WTC11 (cell line): Measurements from ENCODE around the gene CPXM2.

Experiments
- CTCF ChIP-seq: fragments of 200-600 bp; IDR thresholded peaks from 2 replicates; pipeline ENCODE4 v1.8.0; 2022; ENCODE audit warnings: antibody characterized with exemption
- FOXK1 ChIP-seq: sonication (generic); formaldehyde crosslinking; IDR thresholded peaks from 2 replicates; pipeline ENCODE4 v1.8.0; 2022; ENCODE audit warnings: mild to moderate bottlenecking, moderate library complexity, missing genetic modification reagents
- MAX ChIP-seq: sonication (generic); formaldehyde crosslinking; IDR thresholded peaks from 2 replicates; pipeline ENCODE4 v1.8.0; 2022; ENCODE audit warnings: mild to moderate bottlenecking, missing genetic modification reagents
- ZBTB43 ChIP-seq: sonication (generic); formaldehyde crosslinking; IDR thresholded peaks from 2 replicates; pipeline ENCODE4 v1.8.1; 2023; ENCODE audit warnings: mild to moderate bottlenecking, missing genetic modification reagents

GRCh38 chr10:123777881-123778280 lies 113.7 kb downstream of the CPXM2 start:
- no peak for TF ChIP-seq FOXK1 (CRISPR knock-in tag)
- no peak for TF ChIP-seq CTCF
- TF ChIP-seq MAX (CRISPR knock-in tag): no peak
- TF ChIP-seq ZBTB43 (CRISPR knock-in tag): no peak
